ENCODE measurements around the gene SUPT5H. TPM values are rescaled to one million over a fixed set of nuclear protein-coding genes. Genes with fewer than 3 reads are reported as not detected.

SUPT5H gene
- total and polyA plus RNA-seq, 2 of the 4 experiments (the other 2 are of a cell fraction): 75.3 to 116 TPM

- Histone ChIP-seq H2AK5ac (ENCODE audit: low read depth, low read length) (no peak overlapping the region), H2BK120ac (ENCODE audit: low read depth, low read length) (no peak overlapping the region), H3K4ac (ENCODE audit: low read depth, low read length) (peak overlapping the region; percentile 50; the same call in 1 of the 2 replicates), H3K56ac (ENCODE audit: extremely low read depth, insufficient read depth, low read length) (no peak overlapping the region), H3K9ac (ENCODE audit: low read depth, low read length) (peak overlapping the region; percentile 33; the same call in 1 of the 2 replicates), H3K4me2 (ENCODE audit: low read depth, low read length) (peak overlapping the region; percentile 75), H4K91ac (ENCODE audit: insufficient read depth, low read depth, low read length) (no peak overlapping the region), H4K5ac (ENCODE audit: low read depth, low read length) (peak overlapping the region; percentile 30; the same call in 1 of the 2 replicates), H3K18ac (ENCODE audit: low read depth, low read length) (no peak overlapping the region), H3K79me1 (ENCODE audit: low read depth in 1 of 2, low read length in 2 of 2) (no peaks in the 10 kb centered on the region), H2BK5ac (ENCODE audit: low read depth, low read length, poor library complexity, severe bottlenecking) (no peak overlapping the region), H2BK20ac (ENCODE audit: low read depth, low read length) (no peak overlapping the region), H3K27ac (ENCODE audit: insufficient read depth, low read length) (no peak overlapping the region), H3K4me1 (ENCODE audit: control insufficient read depth, insufficient read depth, low read length) (no peaks in the 10 kb centered on the region), H3K14ac (replicated peaks; ENCODE audit: low read depth, low read length) (no peak overlapping the region; the same call in 1 of the 2 replicates), H2AFZ (replicated peaks; ENCODE audit: low read length, poor library complexity) (peak overlapping the region; percentile 97), H3K9me3 (ENCODE audit: control insufficient read depth, insufficient read depth, low read length) (no peaks in the 10 kb centered on the region), H2AK9ac (replicated peaks; ENCODE audit: low read depth, low read length, poor library complexity) (peak overlapping the region; percentile 93), H2BK15ac (ENCODE audit: low read depth, low read length) (no peak overlapping the region), H3K4me3 (ENCODE audit: insufficient read depth, low read depth, low read length) (peak overlapping the region; percentile 65), H4K8ac (ENCODE audit: low read depth in 2 of 2, low read length in 2 of 2) (peak overlapping the region; percentile 66 to 97), H3K36me3 (ENCODE audit: control insufficient read depth, insufficient read depth, low read length) (no peaks in the 10 kb centered on the region), H3K23ac (ENCODE audit: low read depth, low read length) (0 out of 2 replicates have a peak overlapping the region, but pooled peaks have one; percentile 85), H3K27me3 (ENCODE audit: control insufficient read depth, insufficient read depth, low read length) (peaks cover 23% of the 10 kb centered on the region; the same call in 1 of the 2 replicates), H4K20me1 (ENCODE audit: insufficient read depth, low read length) (no peaks in the 10 kb centered on the region), H3K9me1 (ENCODE audit: insufficient read depth, low read length) (peaks cover 3% of the 10 kb centered on the region; the same call in 1 of the 2 replicates)
- in situ Hi-C loops (cut with MboI; ENCODE audit: low sequenced_read_pairs): no loop called here
- BruUV-seq (replicated peaks): no TSS peak
- ChIA-PET POLR2A (ENCODE audit: unreplicated experiment) (no interaction called here), CTCF (interaction anchor here (0.6 kb wide), 1 partner anchor 24 kb away, joined by 3 read pairs; no protein-coding TSS in a partner anchor)
- WGBS, 2 experiments (ENCODE audit: extremely low coverage in 2 of 2, insufficient read length in 1 of 2): 3% methylated on average over 76 of the region's 96 CpGs; no CpG with 5 or more reads in 1 of the 2 experiments
- dilution Hi-C loops (cut with HindIII; ENCODE audit: low sequenced_read_pairs, unreplicated experiment): no loop called here
- DNase-seq: peak; percentile 67
- intact Hi-C loops (cut with micrococcal nuclease): no loop called here
- peak; percentile 90 for ATAC-seq (ENCODE audit: low read depth)
- TF ChIP-seq POLR2A (IDR thresholded peaks at IDR 0.05; ENCODE audit: low read depth, low read length): no peak
- no peak for TF ChIP-seq CEBPB (IDR thresholded peaks at IDR 0.05; ENCODE audit: low read depth, low read length)
- no peak for TF ChIP-seq CTCF (conservative IDR thresholded peaks at IDR 0.05; ENCODE audit: low read depth, low read length)
- TF ChIP-seq CHD1 (IDR thresholded peaks at IDR 0.05; ENCODE audit: low read depth, low read length): no peak
- TF ChIP-seq RCOR1 (IDR thresholded peaks at IDR 0.05; ENCODE audit: insufficient replicate concordance, low read length): no peak
- TF ChIP-seq MXI1 (IDR thresholded peaks at IDR 0.05; ENCODE audit: borderline replicate concordance, low read depth, low read length): peak; percentile 14; the same call in 1 of the 2 replicates
- TF ChIP-seq USF2 (IDR thresholded peaks at IDR 0.05; ENCODE audit: low read depth, low read length): peak; percentile 66
- TF ChIP-seq FOS (IDR thresholded peaks at IDR 0.05; ENCODE audit: low read depth, low read length): no peak
- no peak for TF ChIP-seq RFX5 (IDR thresholded peaks at IDR 0.05; ENCODE audit: low read depth, low read length)
- TF ChIP-seq MAFK (IDR thresholded peaks at IDR 0.05; ENCODE audit: low read depth, low read length): no peak
- no peak for TF ChIP-seq RAD21 (IDR thresholded peaks at IDR 0.05; ENCODE audit: low read length)
- peak; percentile 85 for TF ChIP-seq BHLHE40 (IDR thresholded peaks at IDR 0.05; ENCODE audit: low read depth, low read length)
- no peak for TF ChIP-seq SMC3 (IDR thresholded peaks at IDR 0.05; ENCODE audit: low read depth, low read length)
- TF ChIP-seq ELK1 (IDR thresholded peaks at IDR 0.05; ENCODE audit: borderline replicate concordance, low read depth, low read length): no peak
These were observed 61.7 kb downstream of the SUPT5H start for GRCh38 chr19:39506944-39507714.
